ENCODE results near the gene TRUB1. TPM values are rescaled to one million over a fixed set of nuclear protein-coding genes. Genes with fewer than 3 reads are reported as not detected.
"Not testable (repeated sequence)": the region's sequence is repeated elsewhere in the genome, so short reads cannot be mapped to it uniquely, and the experiment has no call there.

TRUB1 gene
- total RNA-seq, 2 experiments from 2014 or later, result 15.2 to 15.3 TPM

DNA sequence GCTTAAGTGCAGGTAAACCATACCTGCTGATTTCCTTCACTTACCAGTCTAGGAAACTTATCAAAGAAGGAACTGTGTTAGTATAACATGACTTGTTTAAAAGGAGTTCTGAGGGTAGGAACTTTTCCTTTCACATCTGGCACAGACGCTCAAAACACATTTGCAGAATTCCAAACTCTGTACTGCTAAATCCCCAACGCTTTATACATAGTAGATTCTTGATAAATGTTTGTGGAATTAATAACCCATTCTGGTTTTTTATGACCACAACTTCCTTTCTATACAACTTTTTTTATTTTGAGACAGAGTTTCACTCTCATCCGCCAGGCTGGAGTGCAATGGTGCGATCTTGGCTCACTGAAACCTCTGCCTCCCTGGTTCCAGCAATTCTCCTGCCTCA lies 7.7 kb upstream of the TRUB1 start:
- Mint-ChIP-seq H3K4me1 (ENCODE audit: low read depth) (peaks cover 3% of the 10 kb centered on the region), H3K4me3 (no peak overlapping the region), H3K36me3 (ENCODE audit: low read depth) (no peaks in the 10 kb centered on the region), H3K27ac (no peak overlapping the region), H3K9me3 (peaks cover 5% of the 10 kb centered on the region), H3K27me3 (ENCODE audit: low read depth) (no peaks in the 10 kb centered on the region)
- CTCF ChIA-PET, result no interaction called here
- intact Hi-C loops (cut with micrococcal nuclease), result no loop called here
- DNase-seq, result no peak

- CTCF ChIA-PET, result no interaction called here
- H3K27ac Mint-ChIP-seq, result no peak overlapping the region
- no peaks in the 10 kb centered on the region for H3K4me1 Mint-ChIP-seq (ENCODE audit: low read depth)
- no peak overlapping the region for H3K4me3 Mint-ChIP-seq
- H3K36me3 Mint-ChIP-seq (ENCODE audit: low read depth), result no peaks in the 10 kb centered on the region
- H3K27me3 Mint-ChIP-seq (ENCODE audit: low read depth), result no peaks in the 10 kb centered on the region
- peaks cover 5% of the 10 kb centered on the region for H3K9me3 Mint-ChIP-seq
- no peak for DNase-seq
- intact Hi-C loops (cut with micrococcal nuclease), result no loop called here
Observed at GRCh38 chr10:114931072-114931679, 6.8 kb upstream of the TRUB1 start.

DNA sequence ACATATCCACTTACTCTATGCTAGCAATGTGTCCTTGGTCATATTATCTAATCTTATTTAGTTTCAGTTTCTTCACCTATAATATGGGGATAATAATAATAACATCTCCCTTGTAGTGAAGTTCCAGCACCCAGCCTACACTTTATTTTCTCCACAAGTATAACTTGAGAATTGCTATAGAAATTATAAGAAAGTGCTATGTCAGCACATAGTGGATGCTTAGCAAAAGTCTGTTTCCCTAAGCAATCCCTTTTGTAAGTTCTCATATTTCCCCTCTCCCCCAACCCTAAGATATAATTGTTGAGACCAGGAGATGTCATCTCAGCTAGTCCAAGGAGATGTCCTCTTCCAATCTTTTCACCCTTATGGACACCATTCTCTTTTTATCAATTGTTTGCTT lies 5.8 kb upstream of the TRUB1 start:
- Mint-ChIP-seq H3K36me3 (ENCODE audit: low read depth) (no peaks in the 10 kb centered on the region), H3K4me1 (ENCODE audit: low read depth) (peaks cover under 1% of the 10 kb centered on the region), H3K9me3 (peaks cover 5% of the 10 kb centered on the region), H3K27me3 (ENCODE audit: low read depth) (no peaks in the 10 kb centered on the region), H3K27ac (no peak overlapping the region), H3K4me3 (no peak overlapping the region)
- intact Hi-C loops (cut with micrococcal nuclease), result no loop called here
- DNase-seq, result no peak
- CTCF ChIA-PET, result interaction anchor here (1.1 to 1.5 kb wide), 2 partner anchors 110 to 629 kb away, joined by 3 to 5 read pairs; partner anchors contain the start of gene FHIP2A

DNA sequence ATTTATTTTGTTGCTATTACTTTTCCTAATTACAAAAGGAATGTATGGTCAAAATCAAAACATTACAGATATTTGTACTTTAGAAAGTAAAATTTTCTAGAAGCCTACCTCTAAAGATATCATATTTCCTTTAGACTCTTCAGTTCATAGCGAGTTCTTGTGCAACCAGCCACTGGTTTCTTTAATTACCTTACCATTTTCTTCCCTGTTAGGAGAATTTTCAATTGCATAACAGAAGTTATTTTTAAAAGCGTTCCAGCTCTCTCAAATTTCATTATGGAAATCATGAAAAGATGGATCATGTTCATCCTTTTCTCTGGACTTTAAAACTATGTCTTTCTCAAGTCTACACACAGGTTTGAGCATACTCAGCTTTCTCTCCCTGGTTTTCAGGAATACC lies 5.0 kb upstream of the TRUB1 start:
- Mint-ChIP-seq H3K9me3 (peaks cover 5% of the 10 kb centered on the region), H3K27ac (no peak overlapping the region), H3K27me3 (ENCODE audit: low read depth) (no peaks in the 10 kb centered on the region), H3K4me3 (no peak overlapping the region), H3K36me3 (ENCODE audit: low read depth) (no peaks in the 10 kb centered on the region), H3K4me1 (ENCODE audit: low read depth) (peaks cover 6% of the 10 kb centered on the region)
- CTCF ChIA-PET, result interaction anchor here (1.0 to 1.5 kb wide), 3 partner anchors 15 to 630 kb away, joined by 3 to 5 read pairs (median 3); partner anchors contain the start of gene FHIP2A
- DNase-seq, result no peak
- intact Hi-C loops (cut with micrococcal nuclease), result no loop called here

DNA sequence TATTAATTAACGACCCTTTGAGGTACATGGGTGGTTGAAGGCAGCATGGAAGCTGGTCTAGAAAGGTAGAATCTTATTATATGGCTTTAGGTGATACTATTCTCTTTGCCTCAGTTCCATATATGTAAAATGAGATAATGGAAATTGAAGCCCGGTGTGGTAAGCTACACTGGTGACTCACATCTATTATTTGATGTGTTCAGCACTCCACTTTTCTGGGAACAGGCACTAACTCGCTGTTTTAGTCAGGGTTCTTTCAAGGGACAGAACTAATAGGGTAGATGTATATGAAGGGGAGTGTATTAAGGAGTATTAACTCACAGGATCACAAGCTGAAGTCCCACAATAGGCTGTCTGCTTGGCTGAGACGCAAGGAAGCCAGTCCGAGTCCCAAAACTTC lies 4.4 kb upstream of the TRUB1 start:
- no peaks in the 10 kb centered on the region for H3K36me3 Mint-ChIP-seq (ENCODE audit: low read depth)
- H3K27me3 Mint-ChIP-seq (ENCODE audit: low read depth), result no peaks in the 10 kb centered on the region
- no peak overlapping the region for H3K4me3 Mint-ChIP-seq
- CTCF ChIA-PET, result interaction anchor here (0.8 to 1.5 kb wide), 3 partner anchors 14 to 112 kb away, joined by 3 to 5 read pairs (median 3); partner anchors contain the start of gene FHIP2A
- H3K4me1 Mint-ChIP-seq (ENCODE audit: low read depth), result peaks cover 6% of the 10 kb centered on the region
- no peak overlapping the region for H3K27ac Mint-ChIP-seq
- DNase-seq, result peak; percentile 12
- H3K9me3 Mint-ChIP-seq, result peaks cover 5% of the 10 kb centered on the region
- intact Hi-C loops (cut with micrococcal nuclease), result no loop called here

- DNase-seq; H3K27ac Mint-ChIP-seq; H3K4me3 Mint-ChIP-seq; intact Hi-C loops (cut with micrococcal nuclease); H3K9me3 Mint-ChIP-seq; H3K27me3 Mint-ChIP-seq (ENCODE audit: low read depth); H3K36me3 Mint-ChIP-seq (ENCODE audit: low read depth); H3K4me1 Mint-ChIP-seq (ENCODE audit: low read depth): not testable (repeated sequence)
- CTCF ChIA-PET, result interaction anchor here (0.8 to 1.0 kb wide), 2 partner anchors 14 to 57 kb away, joined by 3 read pairs; no protein-coding TSS in a partner anchor
Observed at GRCh38 chr10:114933995-114934394, 4.0 kb upstream of the TRUB1 start.

DNA sequence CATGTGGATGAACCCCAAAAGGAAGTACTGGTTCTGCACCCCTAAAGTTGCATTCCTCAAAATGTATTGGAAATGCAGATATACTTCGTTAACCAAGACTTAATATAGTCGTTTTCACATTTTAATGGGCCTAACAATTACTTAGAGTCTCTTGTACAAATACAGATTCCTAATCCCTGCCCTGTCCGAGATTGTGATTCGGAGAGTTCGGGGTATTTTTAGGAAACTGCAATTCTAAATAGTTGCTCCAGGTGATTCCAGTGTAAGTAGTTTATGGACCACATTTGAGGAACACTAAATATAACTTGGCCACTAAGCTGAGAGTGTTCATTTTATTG lies 830 bp downstream of the TRUB1 start:
- H3K27ac Mint-ChIP-seq, result peak overlapping the region; percentile 82
- CTCF ChIA-PET, result no interaction called here
- H3K9me3 Mint-ChIP-seq, result no peaks in the 10 kb centered on the region
- H3K36me3 Mint-ChIP-seq (ENCODE audit: low read depth), result peaks cover 19% of the 10 kb centered on the region
- no peaks in the 10 kb centered on the region for H3K27me3 Mint-ChIP-seq (ENCODE audit: low read depth)
- DNase-seq, result no peak
- peaks cover 29% of the 10 kb centered on the region for H3K4me1 Mint-ChIP-seq (ENCODE audit: low read depth)
- peak overlapping the region; percentile 95 for H3K4me3 Mint-ChIP-seq
- intact Hi-C loops (cut with micrococcal nuclease), result loop anchor here (1.0 to 5.0 kb wide), 7 partner anchors 13 to 765 kb away; partner anchors contain the start of genes CCDC186 and FHIP2A

DNA sequence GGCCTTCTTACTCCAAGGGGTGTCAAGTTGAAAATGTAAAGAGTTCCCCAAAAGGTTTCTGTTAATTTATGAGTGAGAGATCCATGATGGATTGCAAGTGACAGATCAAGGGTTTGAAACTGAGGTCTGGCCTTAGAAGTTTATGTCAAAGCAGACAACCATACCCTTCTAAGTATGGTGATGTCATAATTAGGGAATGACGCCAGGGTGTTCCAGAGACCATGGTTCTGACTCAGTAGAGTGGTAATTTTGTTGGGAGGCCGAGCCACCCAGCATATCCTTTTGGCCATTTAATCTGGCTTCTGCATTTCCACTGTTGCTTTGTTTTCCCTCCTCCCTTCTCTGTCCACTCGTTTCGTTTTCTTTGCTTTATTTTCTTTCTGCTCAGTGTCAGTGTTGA lies 2.7 kb downstream of the TRUB1 start:
- peaks cover 29% of the 10 kb centered on the region for H3K4me1 Mint-ChIP-seq (ENCODE audit: low read depth)
- intact Hi-C loops (cut with micrococcal nuclease), result no loop called here
- CTCF ChIA-PET, result interaction anchor here (1.3 kb wide), 1 partner anchor 56 kb away, joined by 5 read pairs; no protein-coding TSS in a partner anchor
- no peak overlapping the region for H3K4me3 Mint-ChIP-seq
- H3K27me3 Mint-ChIP-seq (ENCODE audit: low read depth), result no peaks in the 10 kb centered on the region
- peaks cover 27% of the 10 kb centered on the region for H3K36me3 Mint-ChIP-seq (ENCODE audit: low read depth)
- DNase-seq, result no peak
- no peaks in the 10 kb centered on the region for H3K9me3 Mint-ChIP-seq
- no peak overlapping the region for H3K27ac Mint-ChIP-seq

DNA sequence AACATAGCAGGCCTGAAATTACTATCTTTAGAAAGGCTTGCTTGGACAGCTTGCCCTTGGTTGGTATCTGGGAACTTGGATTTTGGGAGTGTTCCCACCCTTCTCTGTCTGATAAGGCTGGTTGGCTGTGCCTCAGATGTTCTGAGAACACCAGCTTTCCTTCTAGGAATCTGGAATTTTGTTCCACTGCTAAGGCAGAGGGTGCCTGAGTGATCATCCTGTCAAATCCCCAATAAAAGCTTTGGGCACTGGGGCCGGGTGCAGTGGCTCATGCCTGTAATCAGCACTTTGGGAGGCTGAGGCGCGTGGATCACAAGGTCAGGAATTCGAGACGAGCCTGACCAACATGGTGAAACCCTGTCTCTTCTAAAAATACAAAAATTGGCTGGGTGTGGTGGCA lies 5.0 kb downstream of the TRUB1 start:
- H3K4me3 Mint-ChIP-seq, result no peak overlapping the region
- H3K36me3 Mint-ChIP-seq (ENCODE audit: low read depth), result peaks cover 30% of the 10 kb centered on the region
- intact Hi-C loops (cut with micrococcal nuclease), result no loop called here
- no peaks in the 10 kb centered on the region for H3K9me3 Mint-ChIP-seq
- H3K4me1 Mint-ChIP-seq (ENCODE audit: low read depth), result peaks cover 29% of the 10 kb centered on the region
- H3K27me3 Mint-ChIP-seq (ENCODE audit: low read depth), result no peaks in the 10 kb centered on the region
- CTCF ChIA-PET, result interaction anchor here (1.7 kb wide), 1 partner anchor 65 kb away, joined by 3 read pairs; no protein-coding TSS in a partner anchor
- no peak overlapping the region for H3K27ac Mint-ChIP-seq
- DNase-seq, result no peak

- intact Hi-C loops (cut with micrococcal nuclease), result no loop called here
- H3K4me3 Mint-ChIP-seq, result no peak overlapping the region
- no peaks in the 10 kb centered on the region for H3K27me3 Mint-ChIP-seq (ENCODE audit: low read depth)
- peaks cover 41% of the 10 kb centered on the region for H3K4me1 Mint-ChIP-seq (ENCODE audit: low read depth)
- peaks cover 37% of the 10 kb centered on the region for H3K36me3 Mint-ChIP-seq (ENCODE audit: low read depth)
- H3K9me3 Mint-ChIP-seq, result no peaks in the 10 kb centered on the region
- no peak overlapping the region for H3K27ac Mint-ChIP-seq
- CTCF ChIA-PET, result interaction anchor here (0.6 kb wide), 1 partner anchor 336 kb away, joined by 3 read pairs; no protein-coding TSS in a partner anchor
- no peak for DNase-seq
Observed at GRCh38 chr10:114953047-114953446, 15.1 kb downstream of the TRUB1 start.

GRCh38 chr10:114955984-114956383 lies 18.0 kb downstream of the TRUB1 start:
- Mint-ChIP-seq H3K27ac (no peak overlapping the region), H3K36me3 (ENCODE audit: low read depth) (peaks cover 29% of the 10 kb centered on the region), H3K27me3 (ENCODE audit: low read depth) (no peaks in the 10 kb centered on the region)

DNA sequence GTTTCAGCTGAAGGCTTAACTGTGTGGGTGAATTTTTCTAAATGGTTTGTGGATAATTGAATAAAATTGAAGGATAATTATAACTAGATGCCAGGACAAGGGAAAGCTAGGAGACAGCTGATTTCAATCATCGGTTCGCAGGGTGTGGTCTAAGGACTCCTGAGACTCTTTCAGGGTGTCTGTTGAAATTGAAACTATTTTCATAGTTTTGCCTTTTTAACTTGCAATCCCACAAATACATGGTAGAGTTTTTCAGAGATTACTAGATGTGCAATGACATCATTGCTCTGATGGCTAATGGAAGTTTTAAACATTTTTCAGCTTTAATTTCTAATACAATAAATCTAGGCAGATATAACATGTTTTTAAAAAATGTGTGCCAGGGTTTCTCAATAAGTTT lies 18.5 kb downstream of the TRUB1 start:
- peaks cover 32% of the 10 kb centered on the region for H3K36me3 Mint-ChIP-seq (ENCODE audit: low read depth)
- peak overlapping the region; percentile 43 for H3K27ac Mint-ChIP-seq
- no peaks in the 10 kb centered on the region for H3K9me3 Mint-ChIP-seq
- CTCF ChIA-PET, result no interaction called here
- DNase-seq, result no peak
- intact Hi-C loops (cut with micrococcal nuclease), result no loop called here
- H3K27me3 Mint-ChIP-seq (ENCODE audit: low read depth), result no peaks in the 10 kb centered on the region
- H3K4me1 Mint-ChIP-seq (ENCODE audit: low read depth), result peaks cover 20% of the 10 kb centered on the region
- no peak overlapping the region for H3K4me3 Mint-ChIP-seq

More at GRCh38 chr10:114955984-114956383, 18.0 kb downstream of the TRUB1 start:
- CTCF ChIA-PET, result no interaction called here
- no peak for DNase-seq
- Mint-ChIP-seq H3K4me1 (ENCODE audit: low read depth) (peaks cover 20% of the 10 kb centered on the region), H3K9me3 (no peaks in the 10 kb centered on the region), H3K4me3 (no peak overlapping the region)
- intact Hi-C loops (cut with micrococcal nuclease), result no loop called here

GRCh38 chr10:114957122-114957521 lies 19.1 kb downstream of the TRUB1 start:
- Mint-ChIP-seq H3K27ac (no peak overlapping the region), H3K4me3 (no peak overlapping the region), H3K9me3 (no peaks in the 10 kb centered on the region), H3K27me3 (ENCODE audit: low read depth) (no peaks in the 10 kb centered on the region), H3K36me3 (ENCODE audit: low read depth) (peaks cover 30% of the 10 kb centered on the region), H3K4me1 (ENCODE audit: low read depth) (peaks cover 20% of the 10 kb centered on the region)
- no peak for DNase-seq
- intact Hi-C loops (cut with micrococcal nuclease), result no loop called here
- CTCF ChIA-PET, result no interaction called here
